Measurements from ENCODE around the gene CDC42BPG.

Gene CDC42BPG

DNA sequence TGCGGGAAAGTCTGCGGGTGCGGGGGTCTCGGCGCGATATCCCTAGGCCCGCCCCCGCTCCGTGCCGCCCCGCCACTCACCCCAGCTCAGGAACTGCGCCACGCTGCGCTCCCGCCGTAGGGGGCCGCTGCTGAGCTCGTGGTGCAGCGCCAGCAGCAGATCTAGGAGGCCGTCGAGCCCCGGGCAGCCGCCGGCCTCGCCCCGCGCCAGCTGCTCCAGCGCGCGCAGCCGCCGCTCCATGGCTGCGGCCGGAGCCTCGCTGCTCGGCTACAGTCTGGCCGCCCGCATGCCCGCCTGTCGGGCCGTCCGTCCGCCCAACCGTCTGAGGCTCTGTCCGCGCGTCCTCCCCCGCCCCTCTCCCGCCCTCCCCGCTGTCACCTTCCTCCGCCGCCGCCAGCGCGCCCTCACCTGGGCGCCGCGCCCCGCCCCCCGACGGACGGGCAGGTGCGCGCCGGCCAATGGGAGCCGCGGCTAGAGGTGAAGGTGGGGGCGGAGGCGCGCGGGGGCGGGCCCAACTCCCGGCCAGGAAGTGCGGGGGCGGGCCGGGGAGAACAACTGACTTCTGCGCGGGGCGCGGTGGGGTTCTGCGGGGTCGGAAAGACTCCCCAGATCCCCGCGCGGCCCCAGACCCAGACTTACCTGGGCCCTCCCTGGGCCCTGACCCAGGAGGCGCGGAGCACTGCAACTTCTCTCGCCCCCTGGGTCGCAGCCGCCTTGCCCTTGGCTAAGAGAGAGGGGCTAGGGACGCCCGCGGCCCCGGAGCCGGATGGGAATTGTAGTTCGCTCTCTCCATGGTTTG, at the start of gene CDC42BPG:
Gene CDC42BPG (minus strand): TSS at position 324 of the 799 bp plus-strand sequence. CDS start 84 bp downstream, at position 240.
- peak; percentile 58 for DNase-seq (ENCODE audit: low read depth)

- DNase-seq (ENCODE audit: low read depth) = no peak
Measured at GRCh38 chr11:64893194-64894069, 49.0 kb upstream of the CDC42BPG start.

DNA sequence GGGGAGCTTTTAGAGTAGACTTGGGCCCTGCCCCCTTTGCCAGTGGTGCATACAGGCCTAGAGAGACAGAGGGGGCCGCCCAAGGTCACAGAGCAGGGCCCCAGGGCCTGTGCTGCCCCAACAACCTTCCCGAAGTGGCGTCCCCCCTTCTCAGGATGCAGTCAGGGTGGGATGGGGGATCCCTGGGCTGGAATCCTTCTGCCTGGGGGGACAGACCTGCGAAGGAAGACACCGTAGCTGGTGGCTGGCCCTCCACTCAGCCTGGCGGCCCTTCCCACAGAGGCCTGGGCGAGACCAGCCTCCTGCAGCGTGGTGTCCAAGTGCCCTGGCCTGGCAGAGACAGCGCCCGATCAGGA, 48.4 kb upstream of the CDC42BPG start:
- DNase-seq (ENCODE audit: low read depth) = no peak

GRCh38 chr11:64892411-64892831, 48.0 kb upstream of the CDC42BPG start:
- DNase-seq (ENCODE audit: low read depth) = no peak

DNA sequence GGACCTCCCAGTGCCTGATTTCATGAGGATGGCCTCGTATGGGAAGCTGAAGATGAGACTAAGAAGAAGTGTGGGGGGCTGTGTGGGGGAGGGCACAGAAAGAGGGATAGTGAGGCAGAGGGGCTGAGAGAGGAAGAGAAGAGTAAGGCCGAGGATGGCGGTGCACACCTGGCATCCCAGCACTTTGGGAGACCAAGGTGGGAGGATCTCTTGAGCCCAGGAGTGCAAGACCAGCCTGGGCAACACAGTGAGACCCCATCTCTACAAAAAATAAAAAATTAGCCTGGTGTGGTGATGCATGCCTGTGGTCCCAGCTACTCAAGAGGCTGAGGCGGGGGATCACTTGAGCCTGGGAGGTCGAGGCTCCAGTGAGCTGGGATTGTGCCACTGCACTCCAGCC, 47.4 kb upstream of the CDC42BPG start:
- DNase-seq (ENCODE audit: low read depth) = no peak

DNA sequence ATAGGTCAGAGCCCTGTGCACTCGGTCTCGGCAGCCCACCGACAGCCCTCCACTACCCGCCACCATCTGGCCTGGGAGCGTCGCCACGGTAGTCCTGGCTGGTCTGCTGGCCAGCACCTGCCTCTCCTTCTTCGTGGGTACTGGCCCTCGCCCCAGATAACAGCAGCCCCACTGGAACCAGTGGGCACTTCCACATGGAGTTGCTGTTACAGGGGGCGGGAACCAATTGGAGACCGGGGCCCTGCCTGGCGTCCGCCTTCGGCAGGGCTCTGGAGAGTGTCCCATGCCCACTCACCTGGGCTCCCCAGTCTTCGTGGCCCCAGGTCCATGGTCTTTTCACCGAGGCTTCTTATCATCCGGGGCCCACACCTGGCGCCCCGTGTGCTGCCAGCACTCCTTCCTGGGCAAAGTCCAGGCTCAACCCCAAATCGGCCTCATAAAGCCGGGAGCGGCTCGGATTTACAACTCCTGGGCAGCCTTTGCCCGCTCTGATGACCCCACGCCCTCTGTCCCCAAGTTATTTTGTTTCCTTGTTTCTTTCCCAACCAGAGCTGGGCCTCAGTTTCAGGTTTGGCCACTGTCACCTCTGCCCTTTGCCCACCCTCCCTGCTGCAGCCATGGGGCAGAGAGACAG, 46.9 kb upstream of the CDC42BPG start:
- DNase-seq (ENCODE audit: low read depth) = no peak

GRCh38 chr11:64890522-64890939, 46.1 kb upstream of the CDC42BPG start:
- no peak for DNase-seq (ENCODE audit: low read depth)

DNA sequence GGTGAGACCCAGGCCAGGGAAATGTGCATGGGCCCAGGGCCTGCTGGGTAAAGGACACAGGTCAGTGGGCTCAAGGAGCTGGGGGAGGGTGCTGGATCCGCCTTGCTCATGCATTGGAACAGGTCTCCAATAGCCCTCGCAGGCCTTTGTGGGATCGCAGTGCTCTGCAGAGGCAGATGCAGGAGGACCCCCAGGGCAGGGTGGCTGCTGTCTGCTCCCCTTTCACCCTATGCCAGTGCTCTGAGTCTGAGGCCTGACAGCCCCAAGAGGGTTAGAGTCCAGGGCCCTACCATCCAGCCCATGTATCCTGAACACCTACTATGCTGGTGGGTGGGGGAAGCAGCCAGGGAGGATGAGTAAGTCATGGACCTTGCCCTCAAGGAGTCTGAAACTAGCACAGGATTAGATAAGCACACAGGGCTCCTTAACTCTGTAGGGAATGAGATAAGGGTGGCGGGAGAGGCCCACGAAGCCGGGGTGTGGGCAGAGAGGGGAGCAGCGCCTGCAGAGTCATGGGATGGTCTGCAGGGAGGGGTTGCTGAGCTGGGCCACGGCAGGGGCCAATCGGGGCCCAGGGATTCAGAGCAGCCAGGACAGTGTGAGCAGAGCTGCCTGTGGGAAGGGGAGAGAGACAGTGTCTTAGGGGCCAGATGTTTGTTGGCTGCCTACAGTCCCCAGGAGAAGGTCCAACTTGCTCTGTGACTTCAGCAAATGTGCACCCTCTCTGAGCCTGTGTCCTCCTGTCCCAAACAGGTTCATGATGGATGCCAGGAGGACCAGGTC, 44.5 kb upstream of the CDC42BPG start:
- no peak for DNase-seq (ENCODE audit: low read depth)

DNA sequence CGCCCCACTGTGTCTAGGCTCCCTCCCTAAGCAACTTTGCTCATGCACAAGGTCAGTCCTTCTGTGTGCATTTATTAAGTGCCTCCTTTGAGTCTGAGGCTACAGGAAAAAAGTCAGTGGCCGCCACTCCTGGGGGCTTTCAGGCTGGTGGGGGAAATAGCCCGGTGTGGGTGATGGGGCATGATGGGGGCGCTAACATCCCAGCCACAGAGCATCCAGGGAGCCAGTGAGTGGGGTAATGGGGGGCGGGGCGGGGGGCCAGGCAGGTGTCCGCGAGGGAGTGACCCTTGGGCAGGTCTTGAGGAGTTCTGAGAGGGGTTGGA, 43.9 kb upstream of the CDC42BPG start:
- no peak for DNase-seq (ENCODE audit: low read depth)

- peak; percentile 83 for DNase-seq (ENCODE audit: low read depth)
Measured at GRCh38 chr11:64887757-64888405, 43.4 kb upstream of the CDC42BPG start.

GRCh38 chr11:64887234-64887756, 42.8 kb upstream of the CDC42BPG start:
- DNase-seq (ENCODE audit: low read depth) = no peak

DNA sequence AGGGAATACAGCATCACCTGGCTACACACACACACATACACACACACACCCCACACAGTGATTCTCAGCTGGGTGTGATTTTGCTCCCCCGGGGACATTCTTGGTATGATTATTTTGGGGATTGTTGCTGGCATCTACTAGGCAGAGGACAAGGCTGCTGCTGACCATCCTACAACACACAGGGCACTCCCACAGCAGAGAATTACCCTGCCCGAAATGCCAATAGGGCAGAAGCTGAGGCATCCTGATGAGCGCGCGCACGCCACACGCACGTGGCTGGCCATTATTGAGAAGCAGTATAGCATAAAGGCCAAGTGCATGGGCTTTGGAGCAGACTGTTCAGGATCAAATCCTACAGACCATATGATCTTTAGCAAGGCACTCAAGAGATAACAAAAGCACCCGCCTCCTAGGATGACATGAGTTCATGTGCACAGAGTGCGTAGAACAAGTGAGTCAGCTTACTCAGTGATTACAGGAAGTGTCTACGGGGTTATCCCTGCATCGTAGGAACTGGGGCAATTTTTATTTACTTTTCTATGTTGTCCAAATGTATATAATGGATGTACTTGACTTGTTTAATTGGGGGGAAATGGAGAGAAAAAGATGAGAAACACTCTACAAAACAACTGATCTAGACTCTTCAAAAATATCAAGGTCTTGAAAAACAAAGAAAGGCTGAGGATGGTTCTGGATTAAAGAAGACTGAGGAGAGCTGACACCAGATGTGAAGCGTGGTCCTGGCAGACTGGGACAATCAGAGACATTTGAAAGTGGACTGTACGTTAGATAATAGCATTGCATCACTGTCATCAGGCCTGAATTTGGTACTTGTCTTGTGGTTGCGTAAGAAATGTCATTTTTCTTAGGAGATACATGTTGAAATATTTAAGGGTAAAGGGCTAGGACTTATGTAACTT, 41.2 kb upstream of the CDC42BPG start:
- DNase-seq (ENCODE audit: low read depth) = no peak

- DNase-seq (ENCODE audit: low read depth) = no peak
Measured at GRCh38 chr11:64884019-64884418, 39.6 kb upstream of the CDC42BPG start.

DNA sequence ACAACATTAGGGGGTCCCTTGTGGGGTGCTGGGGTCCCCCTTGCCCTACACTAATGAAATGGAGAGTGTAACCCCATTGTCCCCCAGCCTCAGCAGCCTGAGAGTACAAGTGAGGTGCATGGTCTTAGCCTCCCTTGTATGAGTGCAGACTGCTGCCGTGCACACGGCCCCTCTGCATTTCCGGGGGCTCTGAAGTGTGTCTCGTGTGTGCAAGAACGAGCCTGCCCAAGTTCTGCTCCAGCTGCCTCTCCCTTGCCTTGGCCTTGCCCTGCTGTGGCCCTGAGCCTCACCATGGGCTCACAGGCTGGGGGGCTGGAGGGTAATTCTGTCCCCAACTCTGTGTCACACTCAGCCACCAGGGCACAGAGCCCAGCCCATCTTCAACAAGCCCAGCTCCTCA, 39.1 kb upstream of the CDC42BPG start:
- DNase-seq (ENCODE audit: low read depth) = no peak

DNA sequence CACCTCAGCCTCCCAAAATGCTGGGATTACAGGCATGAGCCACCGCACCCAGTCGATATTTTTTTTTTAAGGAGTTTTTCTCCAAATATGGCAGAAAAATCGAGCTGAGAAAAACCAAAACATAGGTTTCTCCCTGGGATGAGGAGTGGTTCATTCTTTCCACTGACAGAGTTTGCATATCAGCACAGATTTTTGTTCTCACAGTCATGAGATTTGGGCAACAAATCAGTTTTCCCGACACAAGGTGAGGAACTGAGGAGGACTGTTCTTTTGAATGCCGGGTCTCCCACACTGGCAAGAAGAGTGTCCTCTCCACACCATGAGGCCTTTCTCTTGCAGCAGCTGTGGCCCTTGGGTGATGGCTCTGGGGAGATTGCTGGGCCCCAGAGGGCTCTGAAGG, 37.8 kb upstream of the CDC42BPG start:
- no peak for DNase-seq (ENCODE audit: low read depth)

DNA sequence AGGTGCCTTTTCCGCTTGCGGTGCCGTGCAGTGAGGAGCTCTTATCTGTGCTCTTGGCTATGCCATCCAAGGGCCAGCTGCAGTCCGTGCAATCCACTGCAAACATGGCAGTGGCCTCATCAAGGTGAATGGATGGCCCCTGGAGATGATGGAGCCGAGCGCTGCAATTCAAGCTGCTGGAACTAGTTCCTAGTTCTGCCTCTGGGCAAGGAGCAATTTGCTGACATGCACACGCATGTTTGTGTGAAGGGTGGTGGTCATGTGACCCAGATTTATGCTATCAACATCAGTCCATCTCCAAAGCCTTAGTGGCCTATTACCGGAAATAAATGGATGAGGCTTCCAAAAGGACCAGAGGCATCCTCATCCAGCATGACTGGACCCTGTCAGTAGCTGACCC, 37.0 kb upstream of the CDC42BPG start:
- no peak for DNase-seq (ENCODE audit: low read depth)

GRCh38 chr11:64880240-64881001, 36.0 kb upstream of the CDC42BPG start:
- no peak for DNase-seq (ENCODE audit: low read depth)

DNA sequence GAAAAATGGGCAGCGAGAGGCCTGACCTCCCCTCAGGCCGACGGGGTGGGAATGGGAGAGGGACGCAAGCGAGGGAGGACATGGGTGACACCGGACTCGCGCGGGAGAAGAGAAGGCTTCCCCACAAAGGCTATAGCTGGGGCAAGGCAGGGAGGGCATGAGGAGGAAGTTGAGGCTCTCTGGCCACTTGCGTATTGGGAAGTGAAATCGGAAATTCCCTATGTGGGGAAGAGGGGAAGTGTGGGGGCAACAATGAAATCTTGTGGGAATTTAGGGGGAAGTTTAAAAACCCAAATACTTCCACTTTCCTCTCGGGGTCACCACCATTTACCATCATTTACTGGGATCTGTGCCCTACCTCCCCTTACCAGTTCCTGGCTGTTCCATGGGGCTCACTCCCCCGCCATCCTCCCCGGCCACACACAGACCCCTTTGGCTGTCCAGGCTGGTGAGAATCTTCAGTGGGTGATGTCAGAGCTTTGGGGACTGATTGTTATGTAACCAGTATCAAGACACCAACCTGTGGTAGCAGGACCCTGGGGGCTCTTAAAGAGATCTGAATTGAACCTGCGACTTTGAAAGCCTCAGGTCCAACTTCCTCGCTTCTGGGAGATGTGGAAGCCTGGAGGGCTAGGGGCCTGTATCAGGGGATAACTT, 34.9 kb upstream of the CDC42BPG start:
- no peak for DNase-seq (ENCODE audit: low read depth)
